HG02938 (cell line): Measurements from ENCODE around the gene MICAL3.

Source experiments
- ATAC-seq: cut with Tn5 transposase; IDR thresholded peaks from one replicate; pipeline ENCODE4 v1.9.1; 2021; ENCODE audit warnings: mild to moderate bottlenecking, moderate library complexity; ENCODE audit not compliant: unreplicated experiment

MICAL3 gene

GRCh38 chr22:17974703-17975372, 49.5 kb downstream of the MICAL3 start:
- no peak for ATAC-seq

GRCh38 chr22:17974087-17974486, 50.3 kb downstream of the MICAL3 start:
- ATAC-seq, result no peak

GRCh38 chr22:17973217-17973616, 51.1 kb downstream of the MICAL3 start:
- no peak for ATAC-seq

GRCh38 chr22:17972385-17973191, 51.8 kb downstream of the MICAL3 start:
- no peak for ATAC-seq

- no peak for ATAC-seq
Measured at GRCh38 chr22:17971711-17972110, 52.6 kb downstream of the MICAL3 start.

- no peak for ATAC-seq
Measured at GRCh38 chr22:17970201-17970708, 54.1 kb downstream of the MICAL3 start.

- ATAC-seq, result no peak
Measured at GRCh38 chr22:17969701-17970113, 54.7 kb downstream of the MICAL3 start.

- no peak for ATAC-seq
Measured at GRCh38 chr22:17968126-17968525, 56.2 kb downstream of the MICAL3 start.

- ATAC-seq, result no peak
Measured at GRCh38 chr22:17966403-17966717, 58.0 kb downstream of the MICAL3 start.

GRCh38 chr22:17965538-17966402, 58.6 kb downstream of the MICAL3 start:
- no peak for ATAC-seq

- ATAC-seq, result peak; percentile 73
Measured at GRCh38 chr22:17964643-17965042, 59.7 kb downstream of the MICAL3 start.

- ATAC-seq, result peak; percentile 9
Measured at GRCh38 chr22:17964156-17964555, 60.2 kb downstream of the MICAL3 start.

- no peak for ATAC-seq
Measured at GRCh38 chr22:17963015-17963414, 61.3 kb downstream of the MICAL3 start.

- no peak for ATAC-seq
Measured at GRCh38 chr22:17962168-17962567, 62.2 kb downstream of the MICAL3 start.

GRCh38 chr22:17961446-17961729, 63.0 kb downstream of the MICAL3 start:
- no peak for ATAC-seq

GRCh38 chr22:17960695-17961445, 63.5 kb downstream of the MICAL3 start:
- no peak for ATAC-seq

- no peak for ATAC-seq
Measured at GRCh38 chr22:17960011-17960410, 64.3 kb downstream of the MICAL3 start.

- ATAC-seq, result no peak
Measured at GRCh38 chr22:17958166-17958565, 66.2 kb downstream of the MICAL3 start.

- no peak for ATAC-seq
Measured at GRCh38 chr22:17957693-17958092, 66.7 kb downstream of the MICAL3 start.

GRCh38 chr22:17957204-17957603, 67.2 kb downstream of the MICAL3 start:
- no peak for ATAC-seq

- no peak for ATAC-seq
Measured at GRCh38 chr22:17956630-17957029, 67.7 kb downstream of the MICAL3 start.
